COR-L47 (cell line): ENCODE results near the gene NDUFAF2.
A peak's percentile ranks its signal among the peaks of the same experiment; 100 is the strongest.
"Not testable (repeated sequence)": the region's sequence is repeated elsewhere in the genome, so short reads cannot be mapped to it uniquely, and the experiment has no call there.

ENCODE experiments used
- DNase-seq: peaks from one replicate; lab custom pipeline; 2025; lab: John Stamatoyannopoulos, UW

NDUFAF2 gene

DNA sequence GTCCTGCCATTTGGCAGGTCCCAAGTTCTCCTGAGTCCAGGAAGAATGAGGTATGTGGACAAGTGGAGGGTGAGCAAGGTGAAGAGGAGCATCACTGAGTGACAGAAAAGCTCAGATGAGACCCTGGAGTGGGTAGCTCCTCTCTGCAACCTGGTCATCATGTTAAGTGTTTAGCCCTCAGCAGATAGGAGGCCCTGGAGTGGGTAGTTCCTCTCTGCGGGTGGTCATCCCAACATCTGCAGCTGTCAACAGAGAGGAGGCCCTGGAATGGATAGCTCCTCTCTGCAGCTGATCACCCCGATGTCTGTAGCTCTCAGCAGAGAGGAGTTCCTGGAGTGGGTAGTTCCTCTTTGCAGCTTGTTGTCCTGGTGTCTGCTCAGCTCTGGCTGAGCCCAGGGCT, 48.4 kb downstream of the NDUFAF2 start:
- no peak for DNase-seq

DNA sequence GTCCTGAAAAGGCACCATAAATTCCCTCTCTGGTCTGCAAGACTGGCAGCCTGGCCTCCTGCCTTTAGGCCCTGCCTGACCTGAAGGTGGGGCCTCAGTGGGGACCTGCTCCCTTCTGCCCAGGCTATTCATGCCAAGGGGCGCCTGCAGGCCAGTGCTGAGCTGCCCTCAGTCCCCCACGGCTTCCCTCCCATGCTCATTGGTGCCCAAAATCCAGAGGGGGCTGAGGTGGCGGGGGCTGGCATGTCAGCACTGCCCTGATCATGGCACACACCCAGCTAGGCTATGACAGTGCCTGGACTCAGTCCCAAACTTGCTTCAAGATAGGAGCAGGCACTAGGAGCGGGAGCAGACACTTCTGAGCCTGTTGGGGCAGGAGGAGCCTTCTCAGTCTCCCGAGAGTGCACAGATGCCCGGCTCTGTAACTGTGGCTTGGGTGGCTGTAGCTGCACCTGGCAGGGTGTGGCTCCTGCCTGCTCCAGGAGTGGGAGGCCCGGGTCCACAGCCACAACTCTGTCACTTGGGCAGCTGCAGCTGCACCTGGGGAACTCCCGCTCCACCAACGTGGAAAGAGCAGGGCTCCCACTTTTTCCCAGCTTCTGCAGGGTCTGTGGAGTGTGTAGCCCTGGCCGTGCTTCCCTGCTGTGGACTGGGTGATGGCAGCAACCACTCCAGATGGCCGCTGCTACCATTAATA, 49.0 kb downstream of the NDUFAF2 start:
- no peak for DNase-seq

DNA sequence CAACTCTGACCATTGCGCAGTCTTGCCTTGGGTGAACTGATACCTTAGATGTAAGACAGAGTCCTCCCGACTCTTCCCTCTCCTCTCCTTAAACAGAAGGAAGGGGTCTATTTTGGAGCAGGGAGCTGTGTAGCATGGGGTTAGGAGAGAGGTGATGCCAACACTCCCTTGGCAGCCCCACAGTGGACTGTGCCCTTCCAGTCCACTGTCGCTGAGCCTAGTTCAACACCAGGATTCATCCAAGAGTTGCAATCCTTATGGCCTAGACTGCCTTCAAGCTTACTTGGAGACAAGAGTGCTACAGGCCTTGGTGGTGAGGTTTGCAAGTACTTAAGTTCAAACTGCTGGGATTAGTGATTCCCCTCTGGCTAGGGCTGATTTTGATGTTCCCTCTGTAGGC, 51.4 kb downstream of the NDUFAF2 start:
- DNase-seq, result no peak

DNA sequence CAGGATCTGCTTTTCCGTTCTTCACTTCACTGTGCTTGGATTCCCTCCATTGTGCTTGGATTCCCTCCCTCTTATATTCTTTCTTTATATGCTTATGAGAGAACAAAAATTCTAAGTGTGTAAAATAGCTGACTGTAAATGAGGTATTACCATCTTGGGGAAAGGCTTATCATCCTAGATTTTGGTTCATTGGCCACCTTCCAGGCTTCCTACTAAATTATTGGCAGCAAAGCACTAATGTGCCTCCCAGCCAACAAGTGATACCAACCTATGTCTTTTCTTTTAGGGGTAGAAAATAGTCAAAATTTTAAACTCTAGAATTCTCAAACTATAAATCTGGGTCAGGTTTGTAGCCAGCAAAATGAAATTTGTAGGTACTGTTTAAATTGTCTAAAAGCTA, 52.7 kb downstream of the NDUFAF2 start:
- DNase-seq, result no peak

DNA sequence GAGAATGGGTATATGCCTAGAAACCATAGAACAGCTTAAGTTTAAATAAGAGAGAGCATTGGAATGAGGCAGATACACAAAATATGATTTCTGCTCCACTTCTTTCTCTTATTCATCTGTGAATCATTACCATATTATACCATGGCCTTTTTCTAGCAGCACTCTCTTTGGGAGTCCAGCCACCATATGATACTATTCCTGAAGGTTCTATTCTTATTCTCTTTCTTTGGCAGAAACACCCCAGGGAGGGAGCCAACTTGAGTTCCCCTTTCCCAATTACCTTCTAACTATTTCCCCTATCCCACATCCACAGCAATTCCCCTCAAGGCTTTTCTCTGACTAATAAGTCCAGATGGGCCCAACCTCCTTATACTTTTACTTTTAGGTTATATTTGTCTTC, 55.9 kb downstream of the NDUFAF2 start:
- no peak for DNase-seq

DNA sequence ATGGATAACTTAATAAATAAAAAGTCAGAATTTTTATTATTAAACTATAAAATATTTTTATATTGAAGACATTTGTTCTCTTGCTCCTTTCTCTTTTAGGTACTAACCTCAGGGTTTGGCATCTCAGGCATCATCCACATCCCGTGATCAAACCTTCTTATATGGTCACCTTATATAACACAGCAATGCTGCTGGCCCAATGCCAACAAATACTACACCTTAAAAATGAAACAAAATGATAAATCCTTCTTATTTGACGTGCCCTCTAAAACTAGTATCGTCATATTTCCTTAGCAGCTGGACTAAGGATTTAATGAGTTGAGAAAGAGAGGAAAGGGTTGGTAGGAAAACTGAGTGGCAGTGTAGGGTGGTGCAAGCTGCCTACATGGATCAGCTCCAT, 56.6 kb downstream of the NDUFAF2 start:
- no peak for DNase-seq

DNA sequence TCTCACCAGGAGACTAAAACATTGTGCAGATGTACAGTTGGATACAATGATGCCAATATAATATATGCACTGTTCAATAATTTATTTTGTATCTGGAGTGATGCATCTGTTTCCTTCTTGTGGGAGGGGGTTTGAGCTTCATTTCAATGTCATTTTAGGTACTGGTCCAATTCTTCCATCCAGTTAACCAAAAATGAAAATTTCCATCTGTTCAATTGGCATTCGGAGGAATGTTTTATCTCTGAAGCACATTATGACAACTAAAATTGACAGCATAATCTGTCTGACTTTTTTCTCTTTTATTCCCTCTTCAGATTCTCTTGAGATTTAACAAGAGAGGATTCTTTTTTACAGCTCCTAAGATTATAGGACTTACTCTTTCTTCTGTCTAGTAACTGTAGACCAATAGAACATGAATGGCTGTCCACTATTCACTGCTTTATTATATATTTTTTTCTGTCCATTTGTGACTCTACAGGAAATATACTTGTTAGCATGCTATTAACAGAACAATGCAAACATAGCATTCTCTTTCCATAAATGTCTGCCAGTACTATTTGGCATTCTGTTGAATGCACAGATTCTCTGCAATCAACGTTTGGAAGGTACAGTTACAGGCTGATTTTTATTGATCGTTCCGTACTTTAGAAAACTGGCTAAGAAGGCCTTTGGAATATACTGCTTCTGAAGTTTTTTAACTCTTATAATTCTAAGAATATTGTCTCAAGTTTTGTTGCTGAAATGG, 57.8 kb downstream of the NDUFAF2 start:
- DNase-seq, result no peak

DNA sequence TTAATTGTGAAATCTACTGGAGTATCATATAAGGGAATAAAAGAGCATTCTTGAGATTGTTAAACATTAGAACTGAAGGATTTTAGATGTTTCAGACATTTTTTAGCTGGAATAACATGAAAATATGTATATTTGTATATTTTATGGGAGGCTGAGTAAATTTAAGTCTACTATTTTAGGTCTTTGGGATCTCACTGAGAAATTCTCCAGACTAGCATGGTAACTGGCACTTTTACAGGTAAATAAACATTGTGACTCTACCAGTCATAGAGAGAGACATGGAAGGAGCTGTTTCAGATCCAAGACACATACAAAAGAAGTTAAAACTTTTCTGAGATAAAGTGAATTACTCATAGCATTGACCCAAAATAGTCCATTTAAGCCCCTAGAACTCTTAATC, 59.4 kb downstream of the NDUFAF2 start:
- DNase-seq, result no peak

DNA sequence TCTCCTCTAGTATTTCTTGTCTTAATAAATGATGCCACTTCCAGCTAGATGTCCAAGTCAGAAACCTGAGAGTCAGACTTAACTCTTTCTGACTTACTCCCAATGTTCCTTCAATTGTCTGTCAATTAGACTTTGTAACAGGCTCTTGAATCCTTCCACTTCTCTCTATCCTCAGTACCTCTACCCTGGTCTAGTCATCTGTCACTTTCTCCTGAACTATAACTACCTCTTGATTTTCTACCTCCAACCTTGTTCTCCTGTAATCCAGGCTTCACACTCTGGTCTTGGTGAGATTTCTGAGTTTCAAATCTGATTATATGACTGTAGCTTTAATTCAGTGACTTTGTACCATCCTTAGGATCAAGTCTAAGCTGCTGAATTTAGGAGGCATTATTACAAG, 64.9 kb downstream of the NDUFAF2 start:
- no peak for DNase-seq

DNA sequence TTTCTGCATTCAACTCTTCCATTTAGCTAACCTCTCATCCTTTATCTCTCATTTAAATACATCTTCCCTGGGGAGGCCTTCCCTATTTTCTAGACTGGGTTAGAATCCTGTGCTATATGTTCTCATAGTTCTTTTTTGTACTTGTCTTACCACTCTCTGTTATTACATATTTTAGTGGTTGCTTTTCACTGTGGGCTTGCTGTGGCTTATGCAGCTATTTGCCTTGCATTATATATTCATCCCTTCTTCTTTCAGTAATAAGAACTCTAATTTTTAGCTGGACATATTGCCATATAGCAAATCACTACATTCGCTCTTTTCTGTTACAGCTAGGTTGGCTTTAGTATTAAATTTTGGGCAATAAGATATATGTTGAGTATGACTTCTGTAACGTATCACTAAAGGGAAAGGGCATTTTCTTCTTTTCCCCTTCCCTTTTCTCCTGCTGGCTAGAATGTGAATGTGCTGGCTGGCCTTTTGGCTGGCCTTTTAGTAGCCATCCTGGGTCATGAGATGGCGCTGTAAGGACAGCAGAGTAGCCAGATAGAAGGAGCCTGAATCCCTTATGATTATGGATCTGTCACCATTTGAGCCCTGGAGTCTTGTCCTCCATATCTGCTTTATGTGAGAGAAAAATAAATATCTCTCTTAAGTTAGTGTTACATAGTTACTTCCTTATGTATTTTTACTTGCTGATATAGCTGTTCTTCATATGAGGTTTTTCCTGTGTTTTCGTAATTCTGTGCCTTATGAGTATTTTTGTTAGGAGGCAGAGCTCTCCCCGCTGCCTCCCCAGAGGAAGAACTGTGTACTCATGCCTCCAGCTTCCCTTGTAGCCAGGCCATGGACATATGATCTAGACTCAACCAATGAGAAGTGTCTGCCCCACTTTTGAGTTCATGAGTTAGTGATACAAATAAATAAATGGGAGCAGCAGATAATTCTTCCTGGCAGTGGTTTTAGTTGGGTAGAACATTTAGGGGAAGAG, 65.8 kb downstream of the NDUFAF2 start:
- no peak for DNase-seq

DNA sequence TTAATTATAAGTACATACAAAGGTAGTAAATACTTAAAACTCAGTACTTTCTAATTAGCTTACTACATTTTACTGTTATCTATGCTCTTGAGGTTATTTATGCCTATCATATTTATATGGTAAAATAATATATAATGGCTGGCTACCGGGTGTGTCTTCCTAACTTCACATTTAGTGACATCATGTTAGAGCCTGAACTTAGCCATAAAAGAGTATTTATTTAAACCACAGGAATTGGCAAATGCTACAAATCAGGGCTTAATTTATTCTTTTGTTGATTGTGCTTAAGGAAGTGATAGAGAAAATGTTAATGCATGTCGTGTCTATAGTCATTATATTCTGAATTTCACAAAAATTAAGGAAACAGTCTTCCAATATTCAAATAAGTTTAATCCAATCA, 73.1 kb downstream of the NDUFAF2 start:
- DNase-seq, result no peak

DNA sequence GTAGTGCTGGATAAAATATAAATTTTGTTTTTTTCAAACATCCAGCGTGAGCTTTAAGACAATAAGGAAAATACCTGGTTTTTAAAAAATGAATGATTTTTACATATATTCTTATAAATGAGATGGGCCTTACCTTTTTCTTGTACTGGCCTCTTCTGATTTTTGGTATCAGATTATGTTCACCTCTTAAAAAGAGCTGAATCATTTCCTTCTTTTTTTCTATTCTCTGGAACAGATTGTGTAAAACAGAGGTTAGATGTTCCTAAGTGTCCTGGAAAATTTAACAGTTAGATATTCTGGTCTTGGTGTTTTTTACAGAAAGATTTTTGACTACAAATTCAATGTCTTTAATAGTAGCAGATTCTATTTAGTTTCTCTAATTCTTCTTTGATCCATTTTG, 74.6 kb downstream of the NDUFAF2 start:
- no peak for DNase-seq

DNA sequence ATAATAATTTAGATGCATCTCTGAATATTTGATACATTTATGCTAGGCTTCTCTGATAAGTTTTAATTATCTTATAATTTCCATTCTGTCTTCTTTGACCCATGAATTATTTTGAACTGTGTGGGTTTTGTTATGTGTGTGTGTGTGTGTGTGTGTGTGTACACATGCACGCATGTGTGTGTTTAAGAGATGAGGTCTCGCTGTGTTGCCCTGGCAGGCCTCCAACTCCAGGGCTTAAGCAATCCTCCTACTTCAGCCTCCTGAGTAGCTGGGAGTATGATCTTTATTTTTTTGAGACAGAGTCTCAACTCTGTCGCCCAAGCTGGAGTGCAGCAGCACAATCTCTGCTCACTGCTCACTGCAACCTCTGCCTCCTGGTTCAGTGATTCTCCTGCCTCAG, 75.4 kb downstream of the NDUFAF2 start:
- DNase-seq, result peak; percentile 11

DNA sequence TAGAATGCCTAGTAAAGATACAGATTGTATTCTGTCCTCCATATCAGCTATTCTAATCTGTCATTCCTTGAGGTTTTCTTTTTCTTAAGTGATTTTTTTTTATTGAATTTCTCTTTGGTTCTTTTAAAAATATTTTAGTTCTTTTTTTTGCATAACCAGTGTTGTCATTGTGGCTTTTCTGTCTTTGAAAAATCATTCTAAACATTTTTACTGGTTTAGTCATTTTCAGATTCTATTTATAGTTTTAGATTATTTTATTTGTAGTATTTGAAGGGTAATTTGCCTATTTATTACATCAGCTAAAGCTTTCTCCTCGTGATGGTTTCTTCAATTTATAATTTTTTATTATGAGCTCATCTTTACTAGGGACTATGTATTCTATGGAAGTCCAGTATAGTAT, 78.1 kb downstream of the NDUFAF2 start:
- no peak for DNase-seq

DNA sequence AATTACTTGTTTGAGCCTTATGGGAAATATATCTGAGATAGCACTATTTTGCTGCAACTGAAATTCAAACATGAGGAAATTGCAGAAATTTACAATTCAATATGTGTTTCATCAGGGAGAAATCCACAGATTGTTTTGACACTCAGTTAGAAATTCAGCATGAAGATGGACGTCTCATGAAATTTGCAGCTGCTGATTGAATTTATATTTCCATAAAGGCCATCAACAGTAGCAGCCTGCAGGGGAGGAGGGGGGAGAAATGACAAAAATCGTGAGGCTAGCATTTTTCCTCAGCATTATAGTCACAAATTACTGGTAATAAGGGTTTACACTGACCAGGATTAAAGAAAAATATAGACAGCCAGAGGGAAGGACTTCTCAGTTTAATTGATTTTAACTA, 81.0 kb downstream of the NDUFAF2 start:
- DNase-seq, result no peak

DNA sequence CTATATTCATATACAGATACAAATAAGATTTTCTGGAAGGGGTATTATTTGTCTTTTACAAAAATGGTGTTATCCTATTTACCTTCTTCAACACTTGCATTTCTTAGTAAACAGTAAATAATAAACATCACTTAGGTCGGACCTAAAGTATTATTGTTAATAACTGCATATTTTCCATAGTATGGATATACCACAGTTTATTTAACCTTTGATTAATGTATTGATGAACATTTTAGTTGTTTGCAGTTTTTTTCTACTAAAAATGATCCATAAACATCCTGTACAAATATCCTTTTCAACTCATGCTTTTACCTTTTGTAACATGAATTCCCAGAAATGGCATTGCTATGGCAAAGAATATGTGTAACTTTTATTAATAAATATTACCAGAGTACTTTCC, 83.4 kb downstream of the NDUFAF2 start:
- DNase-seq, result no peak

DNA sequence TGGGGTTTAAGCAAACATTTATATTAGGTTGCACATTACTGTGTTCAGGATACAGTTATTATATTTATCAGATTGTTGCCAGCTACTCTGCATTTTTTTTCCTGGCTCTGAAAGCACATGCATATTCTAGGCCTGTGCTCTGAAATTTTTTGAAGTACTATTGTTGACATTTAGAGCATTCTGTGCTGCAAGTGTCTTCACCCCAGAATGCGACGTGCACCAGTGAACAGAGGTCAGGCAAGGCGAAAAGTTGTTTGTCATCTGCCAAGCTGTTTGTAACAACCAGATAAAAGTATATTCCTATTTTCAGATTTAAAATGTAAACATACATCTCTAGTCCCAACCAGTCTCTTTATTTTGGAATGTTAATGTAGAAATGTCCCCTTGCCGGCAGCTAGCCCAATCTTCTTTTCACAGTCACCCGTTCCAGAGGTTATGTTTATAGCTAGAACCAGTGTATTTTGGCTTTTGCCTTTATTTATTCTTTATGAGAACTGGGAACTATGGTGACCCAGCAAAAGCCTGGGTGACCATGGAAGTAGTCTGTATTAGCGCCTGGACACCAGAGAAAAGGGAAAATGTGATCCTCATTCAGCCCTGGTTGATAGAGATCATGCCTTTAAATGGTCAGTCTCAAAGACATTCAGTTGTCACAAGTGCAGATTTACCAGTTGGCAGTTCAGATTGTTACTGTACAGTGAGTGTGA, 84.6 kb downstream of the NDUFAF2 start:
- DNase-seq, result no peak

DNA sequence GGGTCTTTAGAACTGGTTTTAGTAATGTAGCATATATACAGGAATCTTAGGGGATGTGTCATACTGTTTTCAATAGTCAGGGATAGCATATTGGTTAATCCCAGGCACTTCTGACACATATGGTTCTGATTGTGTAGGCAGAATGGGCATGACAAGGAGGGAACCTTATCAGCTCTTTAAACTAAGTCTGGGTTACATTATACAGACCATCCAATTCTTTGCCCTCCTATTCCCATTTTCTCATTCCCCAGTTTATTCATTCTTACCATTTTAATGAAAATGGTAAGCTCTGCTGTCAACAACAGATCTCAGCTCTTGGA, 85.1 kb downstream of the NDUFAF2 start:
- DNase-seq, result no peak

DNA sequence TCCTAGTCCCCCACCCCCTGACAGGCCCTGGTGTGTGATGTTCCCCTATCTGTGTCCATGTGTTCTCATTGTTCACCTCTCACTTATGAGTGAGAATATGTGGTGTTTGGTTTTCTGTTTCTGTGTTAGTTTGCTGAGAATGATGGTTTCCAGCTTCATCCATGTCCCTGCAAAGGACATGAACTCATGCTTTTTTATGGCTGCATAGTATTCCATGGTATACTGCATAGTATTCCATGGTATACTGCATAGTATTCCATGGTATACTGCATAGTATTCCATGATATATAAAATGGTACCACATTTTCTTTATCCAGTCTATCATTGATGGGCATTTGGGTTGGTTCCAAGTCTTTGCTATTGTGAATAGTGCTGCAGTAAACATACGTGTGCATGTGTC, 86.3 kb downstream of the NDUFAF2 start:
- DNase-seq, result not testable (repeated sequence)

DNA sequence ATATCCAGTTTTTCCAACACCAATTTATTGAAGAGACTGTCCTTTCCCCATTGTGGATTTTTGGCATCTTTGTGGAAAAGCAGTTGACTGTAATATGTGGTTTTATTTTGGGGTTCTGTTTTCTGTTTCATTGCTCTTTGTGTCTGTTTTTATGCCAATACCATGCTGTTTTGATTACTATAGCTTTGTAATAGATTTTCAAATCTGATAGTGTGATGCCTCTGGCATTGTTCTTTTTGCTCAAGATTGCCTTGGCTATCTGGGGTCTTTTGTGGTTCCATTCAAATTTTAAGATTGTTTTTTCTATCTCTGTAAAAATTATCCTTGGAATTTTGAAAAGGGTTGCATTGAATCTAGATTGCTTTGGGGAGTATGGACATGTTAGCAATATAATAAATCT, 99.5 kb downstream of the NDUFAF2 start:
- DNase-seq, result no peak

DNA sequence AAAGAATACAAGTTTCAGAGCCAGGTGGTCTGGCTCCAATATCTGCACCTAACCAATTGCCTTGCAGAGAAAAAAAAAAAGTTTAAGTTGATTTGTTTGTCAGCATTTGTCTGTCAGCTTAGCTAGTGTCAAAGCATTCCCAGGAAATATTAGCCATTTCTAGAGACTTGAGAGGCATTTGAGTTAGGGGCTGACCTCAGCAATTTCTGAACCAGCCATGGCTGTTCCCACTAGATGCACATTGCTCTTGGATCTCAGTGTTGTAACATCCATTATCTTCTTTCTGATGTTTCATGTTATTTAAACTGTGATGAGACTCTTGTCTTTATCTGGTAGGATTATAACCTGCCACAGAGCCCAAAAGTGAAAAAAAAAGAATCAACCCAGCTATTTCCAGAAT, 102.3 kb downstream of the NDUFAF2 start:
- no peak for DNase-seq

DNA sequence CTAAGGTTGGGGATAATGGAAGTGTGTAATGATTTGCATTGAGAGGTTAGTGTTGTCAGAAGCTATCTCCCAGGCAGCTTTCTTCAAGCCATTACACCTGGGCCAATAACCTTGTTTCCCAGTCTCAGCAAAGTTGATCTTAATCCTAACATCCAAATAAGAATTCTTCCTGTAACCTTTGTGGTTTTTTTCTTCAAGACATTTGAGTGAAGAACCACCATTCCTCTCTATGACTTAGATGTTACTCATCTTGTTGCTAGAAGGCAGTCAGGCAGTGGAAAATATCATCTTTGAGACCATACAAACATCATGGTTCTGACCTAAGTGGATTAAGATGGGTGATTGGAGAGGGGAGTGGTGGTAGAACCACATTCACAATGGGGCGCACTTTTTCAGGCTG, 103.5 kb downstream of the NDUFAF2 start:
- no peak for DNase-seq
